ENCODE measurements around the gene C5orf63. TPM values are rescaled to one million over a fixed set of nuclear protein-coding genes. Genes with fewer than 3 reads are reported as not detected.

C5orf63 gene
- total RNA-seq, 2 experiments from 2014 or later: 4.2 TPM; not detected in 1

DNA sequence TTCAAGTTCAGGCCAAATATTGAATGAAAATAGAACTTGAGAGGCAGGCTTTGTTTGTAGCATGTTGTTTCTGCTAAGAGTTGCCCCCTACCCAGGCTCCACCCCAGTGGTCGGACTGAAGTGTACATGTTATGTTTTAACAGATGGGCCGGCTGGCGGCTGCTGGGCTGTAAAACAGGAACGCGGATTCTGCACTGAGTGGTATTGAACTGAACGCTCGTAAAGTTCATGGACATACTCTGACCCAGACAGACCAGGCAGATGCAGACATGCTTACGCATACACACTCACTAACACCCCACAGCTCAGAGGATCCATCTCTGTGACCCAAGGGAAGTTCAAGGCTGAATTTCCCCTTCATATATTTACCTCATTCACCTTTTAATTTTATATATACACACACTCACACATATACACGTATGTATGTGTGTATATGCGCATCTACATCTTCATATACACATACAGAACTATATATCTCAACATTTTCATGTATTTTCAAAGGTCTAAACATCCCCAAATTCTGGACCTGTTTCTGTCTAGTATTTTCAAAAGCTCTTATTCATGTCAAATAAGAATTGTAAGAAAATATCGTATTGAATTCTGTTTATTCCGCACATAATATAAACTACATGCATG is 44.4 kb downstream of the C5orf63 start:
- H3K4me3 ChIP-seq (ENCODE audit: low read depth, low read length, poor library complexity, severe bottlenecking): peak overlapping the region; percentile 86
- DNase-seq (ENCODE audit: low spot score): peak; percentile 43
- intact Hi-C loops (cut with micrococcal nuclease; ENCODE audit: unreplicated experiment): no loop called here
- no peak overlapping the region for H3K27ac ChIP-seq (ENCODE audit: low read depth, low read length, poor library complexity, severe bottlenecking)
- no peaks in the 10 kb centered on the region for H3K9me2 ChIP-seq (ENCODE audit: insufficient read depth, low read length)
- H2AFZ ChIP-seq (ENCODE audit: low read length): peak overlapping the region; percentile 59; the same call in 1 of the 2 replicates
- CTCF ChIA-PET (ENCODE audit: unreplicated experiment): no interaction called here
- no peaks in the 10 kb centered on the region for H3K9me3 ChIP-seq (ENCODE audit: low read length)
- peak overlapping the region; percentile 96 for H3K4me2 ChIP-seq (ENCODE audit: low read length)
- BruUV-seq (replicated peaks): no TSS peak
- H3K79me2 ChIP-seq (ENCODE audit: insufficient read depth, low read depth, low read length): no peaks in the 10 kb centered on the region
- TF ChIP-seq, protein P1, sequence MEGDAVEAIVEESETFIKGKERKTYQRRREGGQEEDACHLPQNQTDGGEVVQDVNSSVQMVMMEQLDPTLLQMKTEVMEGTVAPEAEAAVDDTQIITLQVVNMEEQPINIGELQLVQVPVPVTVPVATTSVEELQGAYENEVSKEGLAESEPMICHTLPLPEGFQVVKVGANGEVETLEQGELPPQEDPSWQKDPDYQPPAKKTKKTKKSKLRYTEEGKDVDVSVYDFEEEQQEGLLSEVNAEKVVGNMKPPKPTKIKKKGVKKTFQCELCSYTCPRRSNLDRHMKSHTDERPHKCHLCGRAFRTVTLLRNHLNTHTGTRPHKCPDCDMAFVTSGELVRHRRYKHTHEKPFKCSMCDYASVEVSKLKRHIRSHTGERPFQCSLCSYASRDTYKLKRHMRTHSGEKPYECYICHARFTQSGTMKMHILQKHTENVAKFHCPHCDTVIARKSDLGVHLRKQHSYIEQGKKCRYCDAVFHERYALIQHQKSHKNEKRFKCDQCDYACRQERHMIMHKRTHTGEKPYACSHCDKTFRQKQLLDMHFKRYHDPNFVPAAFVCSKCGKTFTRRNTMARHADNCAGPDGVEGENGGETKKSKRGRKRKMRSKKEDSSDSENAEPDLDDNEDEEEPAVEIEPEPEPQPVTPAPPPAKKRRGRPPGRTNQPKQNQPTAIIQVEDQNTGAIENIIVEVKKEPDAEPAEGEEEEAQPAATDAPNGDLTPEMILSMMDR (conservative IDR thresholded peaks at IDR 0.05; ENCODE audit: low read length): no peak
- no peak for TF ChIP-seq EZH2phosphoT487 (IDR thresholded peaks at IDR 0.05; ENCODE audit: borderline replicate concordance, low read depth, low read length)
- H3K4me1 ChIP-seq (ENCODE audit: insufficient read depth, low read length, poor library complexity, severe bottlenecking): peaks cover 22% of the 10 kb centered on the region
- no peaks in the 10 kb centered on the region for H3K36me3 ChIP-seq (ENCODE audit: insufficient read depth, low read length)
- POLR2A ChIA-PET: interaction anchor here (1.1 to 1.5 kb wide), 4 partner anchors 11 to 60 kb away, joined by 3 to 5 read pairs (median 4); no protein-coding TSS in a partner anchor
- no peaks in the 10 kb centered on the region for H4K20me1 ChIP-seq (ENCODE audit: insufficient read depth, low read length)

GRCh38 chr5:127027539-127027938 is 45.8 kb downstream of the C5orf63 start:
- no peak for TF ChIP-seq EZH2phosphoT487 (IDR thresholded peaks at IDR 0.05; ENCODE audit: borderline replicate concordance, low read depth, low read length)
- TF ChIP-seq, protein P1 (conservative IDR thresholded peaks at IDR 0.05; ENCODE audit: low read length): no peak
- Histone ChIP-seq H4K20me1 (ENCODE audit: insufficient read depth, low read length) (no peaks in the 10 kb centered on the region), H3K9me2 (ENCODE audit: insufficient read depth, low read length) (no peaks in the 10 kb centered on the region), H3K36me3 (ENCODE audit: insufficient read depth, low read length) (no peaks in the 10 kb centered on the region), H3K9me3 (ENCODE audit: low read length) (no peaks in the 10 kb centered on the region), H3K4me3 (ENCODE audit: low read depth, low read length, poor library complexity, severe bottlenecking) (no peak overlapping the region), H3K27ac (ENCODE audit: low read depth, low read length, poor library complexity, severe bottlenecking) (no peak overlapping the region), H3K4me1 (ENCODE audit: insufficient read depth, low read length, poor library complexity, severe bottlenecking) (peaks cover 22% of the 10 kb centered on the region), H2AFZ (ENCODE audit: low read length) (no peak overlapping the region), H3K79me2 (ENCODE audit: insufficient read depth, low read depth, low read length) (no peaks in the 10 kb centered on the region), H3K4me2 (ENCODE audit: low read length) (no peak overlapping the region)
- DNase-seq (ENCODE audit: low spot score): no peak
- CTCF ChIA-PET (ENCODE audit: unreplicated experiment): no interaction called here
- intact Hi-C loops (cut with micrococcal nuclease; ENCODE audit: unreplicated experiment): no loop called here
- no TSS peak for BruUV-seq (replicated peaks)
- POLR2A ChIA-PET: no interaction called here

- ChIA-PET CTCF (ENCODE audit: unreplicated experiment) (interaction anchor here (1.5 kb wide), 1 partner anchor 9 kb away, joined by 3 read pairs; no protein-coding TSS in a partner anchor), POLR2A (interaction anchor here (0.7 to 2.7 kb wide), 9 partner anchors 10 to 251 kb away, joined by 3 to 7 read pairs (median 3); no protein-coding TSS in a partner anchor)
- peaks cover 17% of the 10 kb centered on the region for H3K4me1 ChIP-seq (ENCODE audit: insufficient read depth, low read length, poor library complexity, severe bottlenecking)
- H3K9me2 ChIP-seq (ENCODE audit: insufficient read depth, low read length): no peaks in the 10 kb centered on the region
- H3K36me3 ChIP-seq (ENCODE audit: insufficient read depth, low read length): no peaks in the 10 kb centered on the region
- DNase-seq (ENCODE audit: low spot score): no peak
- H3K27ac ChIP-seq (ENCODE audit: low read depth, low read length, poor library complexity, severe bottlenecking): no peak overlapping the region
- no peak overlapping the region for H2AFZ ChIP-seq (ENCODE audit: low read length)
- H4K20me1 ChIP-seq (ENCODE audit: insufficient read depth, low read length): no peaks in the 10 kb centered on the region
- H3K9me3 ChIP-seq (ENCODE audit: low read length): no peaks in the 10 kb centered on the region
- H3K4me2 ChIP-seq (ENCODE audit: low read length): no peak overlapping the region
- TF ChIP-seq, protein P1 (conservative IDR thresholded peaks at IDR 0.05; ENCODE audit: low read length): no peak
- TF ChIP-seq EZH2phosphoT487 (IDR thresholded peaks at IDR 0.05; ENCODE audit: borderline replicate concordance, low read depth, low read length): no peak
- no peak overlapping the region for H3K4me3 ChIP-seq (ENCODE audit: low read depth, low read length, poor library complexity, severe bottlenecking)
- intact Hi-C loops (cut with micrococcal nuclease; ENCODE audit: unreplicated experiment): no loop called here
- BruUV-seq (replicated peaks): no TSS peak
- H3K79me2 ChIP-seq (ENCODE audit: insufficient read depth, low read depth, low read length): no peaks in the 10 kb centered on the region
These were observed 47.1 kb downstream of the C5orf63 start for GRCh38 chr5:127026166-127026565.
